HEK293 (cell line): ENCODE results near the gene DUT.

ENCODE experiments used
- CTCF ChIA-PET: fragments of 350-600 bp; formaldehyde crosslinking; extraction: SDS; loops from one replicate; lab custom pipeline; 2021; ENCODE audit warnings: antibody characterized with exemption; lab: Yijun Ruan, JAX
- POLR2A ChIA-PET: fragments of 300-600 bp; formaldehyde crosslinking; extraction: SDS; loops from one replicate; lab custom pipeline; 2020; ENCODE audit warnings: antibody characterized with exemption, inconsistent platforms; lab: Yijun Ruan, JAX
- H3K27ac ChIP-seq: fragments of 200-500 bp; sonication (Bioruptor generic); 2 replicates; pipeline ENCODE4 v1.5.1; 2014; ENCODE audit warnings: low read depth, low read length, control low read depth, inconsistent platforms; ENCODE audit errors: extremely low read depth
- H3K36me3 ChIP-seq, 2 experiments: fragments of 200-500 bp in 1 of 2; sonication (Bioruptor generic) in 1 of 2; 1 replicate in 1 of 2; 2 replicates in 1 of 2; pipeline ENCODE4 v1.5.1; 2014 to 2017; ENCODE audit warnings: inconsistent platforms in 2 of 2, low read length in 2 of 2; ENCODE audit not compliant: control insufficient read depth in 2 of 2, insufficient read depth in 1 of 2
- H3K4me1 ChIP-seq: fragments of 200-500 bp; sonication (Bioruptor generic); 2 replicates; pipeline ENCODE4 v1.5.1; 2014; ENCODE audit warnings: mild to moderate bottlenecking, low read length, inconsistent platforms; ENCODE audit not compliant: control insufficient read depth, insufficient read depth
- H3K4me3 ChIP-seq: 2 replicates; pipeline ENCODE4 v1.5.1; 2011; ENCODE audit warnings: low read depth, mild to moderate bottlenecking, control low read depth, low read length, moderate library complexity
- H3K9me3 ChIP-seq: fragments of 200-500 bp; sonication (Bioruptor generic); 2 replicates; pipeline ENCODE4 v1.5.1; 2014; ENCODE audit warnings: low read depth, low read length, inconsistent platforms; ENCODE audit not compliant: control insufficient read depth, insufficient read depth
- ELK4 ChIP-seq: IDR thresholded peaks from 2 replicates; pipeline ENCODE4 v1.6.1; 2011; ENCODE audit warnings: mild to moderate bottlenecking, low read depth, low read length, borderline replicate concordance
- GLIS1 ChIP-seq: fragments of 450-650 bp; formaldehyde crosslinking; IDR thresholded peaks from 2 replicates; pipeline ENCODE4 v1.5.1; 2016; ENCODE audit warnings: missing biosample characterization, missing genetic modification characterization
- KLF1 ChIP-seq: fragments of 450-650 bp; formaldehyde crosslinking; IDR thresholded peaks from 2 replicates; pipeline ENCODE4 v1.5.1; 2016; ENCODE audit warnings: missing biosample characterization, missing genetic modification characterization
- MYNN ChIP-seq: fragments of 450-650 bp; formaldehyde crosslinking; IDR thresholded peaks from 2 replicates; pipeline ENCODE4 v1.5.1; 2016; ENCODE audit warnings: missing biosample characterization, missing genetic modification characterization, borderline replicate concordance
- MZF1 ChIP-seq: fragments of 450-650 bp; formaldehyde crosslinking; IDR thresholded peaks from 2 replicates; pipeline ENCODE4 v1.5.1; 2017; ENCODE audit warnings: missing biosample characterization, missing genetic modification characterization, borderline replicate concordance
- RBAK ChIP-seq: fragments of 450-650 bp; formaldehyde crosslinking; IDR thresholded peaks from 2 replicates; pipeline ENCODE4 v1.5.1; 2016; ENCODE audit warnings: missing biosample characterization, missing genetic modification characterization
- REST ChIP-seq: fragments of 450-650 bp; formaldehyde crosslinking; IDR thresholded peaks from 2 replicates; pipeline ENCODE4 v1.5.1; 2016; ENCODE audit warnings: missing biosample characterization, missing genetic modification characterization
- SP7 ChIP-seq: fragments of 450-650 bp; formaldehyde crosslinking; IDR thresholded peaks from 2 replicates; pipeline ENCODE4 v1.5.1; 2016; ENCODE audit warnings: missing biosample characterization, missing genetic modification characterization
- ZBTB17 ChIP-seq: fragments of 450-650 bp; formaldehyde crosslinking; IDR thresholded peaks from 2 replicates; pipeline ENCODE4 v1.5.1; 2016; ENCODE audit warnings: missing biosample characterization, missing genetic modification characterization
- ZBTB49 ChIP-seq: fragments of 450-650 bp; formaldehyde crosslinking; IDR thresholded peaks from 2 replicates; pipeline ENCODE4 v1.5.1; 2016; ENCODE audit warnings: missing biosample characterization, missing genetic modification characterization, low read depth
- ZIC2 ChIP-seq: fragments of 450-650 bp; formaldehyde crosslinking; IDR thresholded peaks from 2 replicates; pipeline ENCODE4 v1.5.1; 2016; ENCODE audit warnings: missing biosample characterization, missing genetic modification characterization
- ZNF138 ChIP-seq: fragments of 450-650 bp; formaldehyde crosslinking; IDR thresholded peaks from 2 replicates; pipeline ENCODE4 v1.5.1; 2016; ENCODE audit warnings: missing biosample characterization, missing genetic modification characterization, borderline replicate concordance
- ZNF157 ChIP-seq: fragments of 450-650 bp; formaldehyde crosslinking; IDR thresholded peaks from 2 replicates; pipeline ENCODE4 v1.5.1; 2016; ENCODE audit warnings: missing biosample characterization, missing genetic modification characterization
- ZNF266 ChIP-seq: fragments of 450-650 bp; formaldehyde crosslinking; IDR thresholded peaks from 2 replicates; pipeline ENCODE4 v1.5.1; 2016; ENCODE audit warnings: missing biosample characterization, missing genetic modification characterization, low read depth
- ZNF350 ChIP-seq: fragments of 450-650 bp; formaldehyde crosslinking; IDR thresholded peaks from 2 replicates; pipeline ENCODE4 v1.5.0; 2017; ENCODE audit warnings: missing biosample characterization, mild to moderate bottlenecking, missing genetic modification characterization
- ZNF37A ChIP-seq: fragments of 450-650 bp; IDR thresholded peaks from 2 replicates; pipeline ENCODE4 v1.5.1; 2018; ENCODE audit warnings: missing biosample characterization, missing genetic modification characterization
- ZNF473 ChIP-seq: fragments of 450-650 bp; formaldehyde crosslinking; IDR thresholded peaks from 2 replicates; pipeline ENCODE4 v1.5.1; 2017; ENCODE audit warnings: missing biosample characterization, missing genetic modification characterization
- ZNF530 ChIP-seq: fragments of 450-650 bp; formaldehyde crosslinking; IDR thresholded peaks from 2 replicates; pipeline ENCODE4 v1.5.1; 2016; ENCODE audit warnings: low read depth, missing biosample characterization, missing genetic modification characterization
- ZNF639 ChIP-seq: fragments of 450-650 bp; formaldehyde crosslinking; IDR thresholded peaks from 2 replicates; pipeline ENCODE4 v1.5.1; 2016; ENCODE audit warnings: missing biosample characterization, missing genetic modification characterization
- ZNF776 ChIP-seq: fragments of 450-650 bp; formaldehyde crosslinking; IDR thresholded peaks from 2 replicates; pipeline ENCODE4 v1.5.0; 2017; ENCODE audit warnings: missing biosample characterization, missing genetic modification characterization, borderline replicate concordance

The DUT gene

GRCh38 chr15:48385031-48385830, 54.0 kb downstream of the DUT start:
- Histone ChIP-seq H3K36me3 (no peaks in the 10 kb centered on the region), H3K4me3 (no peak overlapping the region), H3K9me3 (no peaks in the 10 kb centered on the region), H3K27ac (no peak overlapping the region), H3K4me1 (0 out of 2 replicates have a peak, but pooled peaks cover 3% of the 10 kb centered on the region)
- ChIA-PET CTCF (no interaction called here), POLR2A (no interaction called here)
- TF ChIP-seq ZNF530 (tag by site-specific recombination) = no peak
- TF ChIP-seq ZNF350 (tag by site-specific recombination) = no peak
- TF ChIP-seq ZNF157 (tag by site-specific recombination) = no peak

- H3K9me3 ChIP-seq = no peaks in the 10 kb centered on the region
- no peaks in the 10 kb centered on the region for H3K36me3 ChIP-seq
- ChIA-PET CTCF (interaction anchor here (1.1 kb wide), 1 partner anchor 15 kb away, joined by 3 read pairs; no protein-coding TSS in a partner anchor), POLR2A (no interaction called here)
- 0 out of 2 replicates have a peak, but pooled peaks cover 3% of the 10 kb centered on the region for H3K4me1 ChIP-seq
- H3K27ac ChIP-seq = no peak overlapping the region
- no peak overlapping the region for H3K4me3 ChIP-seq
- TF ChIP-seq KLF1 (tag by site-specific recombination) (peak; percentile 31; the same call in 1 of the 2 replicates), ZIC2 (tag by site-specific recombination) (peak; percentile 43; the same call in 1 of the 2 replicates), MYNN (no peak), ZBTB17 (tag by site-specific recombination) (0 out of 2 replicates have a peak, but pooled peaks have one; percentile 26)
Observed at GRCh38 chr15:48388016-48388851, 57.0 kb downstream of the DUT start.

GRCh38 chr15:48388910-48389309, 57.7 kb downstream of the DUT start:
- H3K4me1 ChIP-seq = 0 out of 2 replicates have a peak, but pooled peaks cover 3% of the 10 kb centered on the region
- no peak overlapping the region for H3K4me3 ChIP-seq
- H3K9me3 ChIP-seq = no peaks in the 10 kb centered on the region
- no peak overlapping the region for H3K27ac ChIP-seq
- TF ChIP-seq GLIS1 (tag by site-specific recombination) (no peak), ZBTB49 (no peak), MZF1 (no peak), ZNF37A (tag by site-specific recombination) (no peak), ZNF776 (tag by site-specific recombination) (no peak), ZIC2 (tag by site-specific recombination) (no peak), ELK4 (no peak), RBAK (tag by site-specific recombination) (no peak), SP7 (tag by site-specific recombination) (no peak), ZNF138 (no peak), ZNF473 (no peak), REST (tag by site-specific recombination) (no peak), ZNF266 (tag by site-specific recombination) (no peak), ZNF639 (tag by site-specific recombination) (no peak)
- ChIA-PET POLR2A (no interaction called here), CTCF (interaction anchor here (1.1 kb wide), 1 partner anchor 14 kb away, joined by 3 read pairs; no protein-coding TSS in a partner anchor)
- H3K36me3 ChIP-seq = no peaks in the 10 kb centered on the region
